ENCODE measurements around the gene CDKL5. TPM values are rescaled to one million over a fixed set of nuclear protein-coding genes. Genes with fewer than 3 reads are reported as not detected.

CDKL5 gene
- polyA plus RNA-seq = 1 to 10 TPM in 2 of 3 donors, not detected in 1; 1.5 to 2.3 TPM

- Mint-ChIP-seq H3K4me1 (peaks cover 6 to 17% of the 10 kb centered on the region in 2 donors), H3K4me3 (peak within 1 kb of the TSS; percentile 87 to 93 (median 88)), H3K9me3 (no peaks in the 10 kb centered on the region), H3K27me3 (ENCODE audit: low read depth in 3 of 3) (peaks cover 7 to 18% (median 10%) of the 10 kb centered on the region in 3 donors), H3K27ac (peak within 1 kb of the TSS; percentile 49 to 89 (median 80)), H3K36me3 (no peaks in the 10 kb centered on the region)
- DNase-seq = peak; percentile 94 to 96 (median 95)
These were observed at the start of gene CDKL5 for GRCh38 chrX:18425199-18426003. TSS of gene CDKL5 (plus strand) at chrX:18425608. CDS start at chrX:18507097, 81,489 bp downstream.

- H3K27me3 Mint-ChIP-seq (ENCODE audit: low read depth in 3 of 3) = peaks cover 0 to 16% (median 0%) of the 10 kb centered on the region in 3 donors
- H3K27ac Mint-ChIP-seq = no peak overlapping the region
- H3K36me3 Mint-ChIP-seq = no peaks in the 10 kb centered on the region
- H3K9me3 Mint-ChIP-seq = no peaks in the 10 kb centered on the region
- DNase-seq = peak in 2 of 3 donors; percentile 8 to 18
- peaks cover 5 to 6% of the 10 kb centered on the region in 2 donors for H3K4me1 Mint-ChIP-seq
- no peak overlapping the region for H3K4me3 Mint-ChIP-seq
These were observed 47.6 kb upstream of the CDKL5 start for GRCh38 chrX:18377796-18378195.

GRCh38 chrX:18389966-18390365, 35.4 kb upstream of the CDKL5 start:
- Mint-ChIP-seq H3K27me3 (ENCODE audit: low read depth in 3 of 3) (peaks cover 0 to 4% (median 1%) of the 10 kb centered on the region in 3 donors), H3K4me1 (peaks cover 0 to 7% of the 10 kb centered on the region in 2 donors), H3K9me3 (no peaks in the 10 kb centered on the region), H3K27ac (no peak overlapping the region), H3K4me3 (no peak overlapping the region), H3K36me3 (no peaks in the 10 kb centered on the region)
- DNase-seq = no peak

- Mint-ChIP-seq H3K36me3 (no peaks in the 10 kb centered on the region), H3K4me1 (peaks cover 0 to 7% of the 10 kb centered on the region in 2 donors), H3K27ac (no peak overlapping the region), H3K9me3 (no peaks in the 10 kb centered on the region), H3K27me3 (ENCODE audit: low read depth in 3 of 3) (peaks cover 0 to 5% (median 1%) of the 10 kb centered on the region in 3 donors), H3K4me3 (no peak overlapping the region)
- DNase-seq = peak; percentile 53 to 64 (median 59)
These were observed 34.4 kb upstream of the CDKL5 start for GRCh38 chrX:18390941-18391538.

- Mint-ChIP-seq H3K27ac (no peak overlapping the region), H3K9me3 (no peaks in the 10 kb centered on the region), H3K27me3 (ENCODE audit: low read depth in 3 of 3) (peaks cover 0 to 8% (median 4%) of the 10 kb centered on the region in 3 donors), H3K4me1 (peaks cover 0 to 7% of the 10 kb centered on the region in 2 donors), H3K36me3 (no peaks in the 10 kb centered on the region), H3K4me3 (no peak overlapping the region)
- no peak for DNase-seq
These were observed 30.9 kb upstream of the CDKL5 start for GRCh38 chrX:18394477-18394876.

GRCh38 chrX:18401848-18402213, 23.6 kb upstream of the CDKL5 start:
- H3K27ac Mint-ChIP-seq = no peak overlapping the region
- no peak for DNase-seq

GRCh38 chrX:18406531-18407266, 18.7 kb upstream of the CDKL5 start:
- peaks cover 0 to 6% (median 2%) of the 10 kb centered on the region in 3 donors for H3K27me3 Mint-ChIP-seq (ENCODE audit: low read depth in 3 of 3)

More at GRCh38 chrX:18401848-18402213, 23.6 kb upstream of the CDKL5 start:
- H3K4me3 Mint-ChIP-seq = no peak overlapping the region
- H3K36me3 Mint-ChIP-seq = no peaks in the 10 kb centered on the region
- peaks cover 2 to 5% (median 4%) of the 10 kb centered on the region in 3 donors for H3K27me3 Mint-ChIP-seq (ENCODE audit: low read depth in 3 of 3)
- no peaks in the 10 kb centered on the region for H3K9me3 Mint-ChIP-seq
- H3K4me1 Mint-ChIP-seq = no peaks in the 10 kb centered on the region

GRCh38 chrX:18410038-18410437, 15.4 kb upstream of the CDKL5 start:
- no peak overlapping the region for H3K27ac Mint-ChIP-seq
- no peak for DNase-seq
- no peaks in the 10 kb centered on the region for H3K4me1 Mint-ChIP-seq

More at GRCh38 chrX:18406531-18407266, 18.7 kb upstream of the CDKL5 start:
- no peak overlapping the region for H3K4me3 Mint-ChIP-seq
- H3K36me3 Mint-ChIP-seq = no peaks in the 10 kb centered on the region
- H3K27ac Mint-ChIP-seq = no peak overlapping the region
- H3K9me3 Mint-ChIP-seq = no peaks in the 10 kb centered on the region
- no peak for DNase-seq
- H3K4me1 Mint-ChIP-seq = no peaks in the 10 kb centered on the region

GRCh38 chrX:18415386-18415785, 10.0 kb upstream of the CDKL5 start:
- H3K27ac Mint-ChIP-seq = no peak overlapping the region

More at GRCh38 chrX:18410038-18410437, 15.4 kb upstream of the CDKL5 start:
- Mint-ChIP-seq H3K4me3 (no peak overlapping the region), H3K36me3 (no peaks in the 10 kb centered on the region), H3K27me3 (ENCODE audit: low read depth in 3 of 3) (peaks cover 0 to 6% (median 3%) of the 10 kb centered on the region in 3 donors), H3K9me3 (no peaks in the 10 kb centered on the region)

GRCh38 chrX:18422325-18422724, 3.1 kb upstream of the CDKL5 start:
- H3K4me1 Mint-ChIP-seq = peaks cover 6 to 17% of the 10 kb centered on the region in 2 donors
- H3K27me3 Mint-ChIP-seq (ENCODE audit: low read depth in 3 of 3) = peaks cover 6 to 18% (median 9%) of the 10 kb centered on the region in 3 donors
- H3K36me3 Mint-ChIP-seq = no peaks in the 10 kb centered on the region
- no peak for DNase-seq
- no peaks in the 10 kb centered on the region for H3K9me3 Mint-ChIP-seq
- no peak overlapping the region for H3K27ac Mint-ChIP-seq
- no peak overlapping the region for H3K4me3 Mint-ChIP-seq

More at GRCh38 chrX:18415386-18415785, 10.0 kb upstream of the CDKL5 start:
- no peak for DNase-seq
- Mint-ChIP-seq H3K4me1 (no peaks in the 10 kb centered on the region), H3K9me3 (no peaks in the 10 kb centered on the region), H3K4me3 (no peak overlapping the region), H3K36me3 (no peaks in the 10 kb centered on the region), H3K27me3 (ENCODE audit: low read depth in 3 of 3) (peaks cover 3 to 7% (median 5%) of the 10 kb centered on the region in 3 donors)

- no peak for DNase-seq
- Mint-ChIP-seq H3K4me1 (peaks cover 6 to 17% of the 10 kb centered on the region in 2 donors), H3K9me3 (no peaks in the 10 kb centered on the region), H3K27me3 (ENCODE audit: low read depth in 3 of 3) (peaks cover 6 to 18% (median 9%) of the 10 kb centered on the region in 3 donors), H3K4me3 (no peak overlapping the region), H3K36me3 (no peaks in the 10 kb centered on the region), H3K27ac (no peak overlapping the region)
These were observed 2.5 kb upstream of the CDKL5 start for GRCh38 chrX:18422886-18423285.

- DNase-seq = peak in 1 of 3 donors; percentile 24
- peak overlapping the region; percentile 87 to 93 (median 88) for H3K4me3 Mint-ChIP-seq
- peak overlapping the region; percentile 49 to 89 (median 80) for H3K27ac Mint-ChIP-seq
- H3K27me3 Mint-ChIP-seq (ENCODE audit: low read depth in 3 of 3) = peaks cover 7 to 16% (median 10%) of the 10 kb centered on the region in 3 donors
- peaks cover 6 to 17% of the 10 kb centered on the region in 2 donors for H3K4me1 Mint-ChIP-seq
- no peaks in the 10 kb centered on the region for H3K36me3 Mint-ChIP-seq
- H3K9me3 Mint-ChIP-seq = no peaks in the 10 kb centered on the region
These were observed 768 bp upstream of the CDKL5 start for GRCh38 chrX:18424482-18425198.

GRCh38 chrX:18426004-18426320, 554 bp downstream of the CDKL5 start:
- Mint-ChIP-seq H3K27me3 (ENCODE audit: low read depth in 3 of 3) (peaks cover 6 to 18% (median 10%) of the 10 kb centered on the region in 3 donors), H3K27ac (peak overlapping the region in 3 of 6 donors; percentile 28 to 75 (median 73)), H3K9me3 (no peaks in the 10 kb centered on the region), H3K4me1 (peaks cover 6 to 17% of the 10 kb centered on the region in 2 donors), H3K4me3 (peak overlapping the region; percentile 72 to 93 (median 83)), H3K36me3 (no peaks in the 10 kb centered on the region)
- DNase-seq = no peak

All from immature natural killer cell (primary cell).